Non-pigmented ciliary epithelial cell (primary cell): ENCODE data around the gene MB21D2.
"Not testable (repeated sequence)": the region's sequence is repeated elsewhere in the genome, so short reads cannot be mapped to it uniquely, and the experiment has no call there.

Experiments used
- DNase-seq: peaks from one replicate; pipeline ENCODE4 v3.0.0-alpha.2; 2010; ENCODE audit warnings: low read depth

MB21D2 gene

GRCh38 chr3:192802957-192803899 lies 114.4 kb downstream of the MB21D2 start:
- DNase-seq = no peak

DNA sequence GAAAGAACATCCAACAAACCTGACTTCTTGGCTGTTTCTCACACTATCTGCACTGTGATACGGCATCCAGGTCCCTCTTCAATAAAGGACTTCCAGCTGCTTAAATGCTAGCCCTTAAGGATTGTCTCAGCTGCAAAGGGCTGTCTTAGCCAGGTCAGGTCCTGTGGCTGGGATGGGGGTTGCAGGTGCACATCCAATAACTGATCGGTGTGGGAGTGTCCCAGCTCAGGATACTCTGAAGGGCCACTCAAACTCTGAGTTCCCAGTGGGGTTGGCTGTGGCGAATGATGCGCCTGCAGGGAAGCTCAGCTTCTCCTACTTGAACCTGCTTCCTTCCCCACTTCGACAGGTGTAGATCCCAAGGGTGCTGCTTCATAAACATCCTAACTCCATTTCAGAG lies 115.7 kb downstream of the MB21D2 start:
- DNase-seq = no peak

DNA sequence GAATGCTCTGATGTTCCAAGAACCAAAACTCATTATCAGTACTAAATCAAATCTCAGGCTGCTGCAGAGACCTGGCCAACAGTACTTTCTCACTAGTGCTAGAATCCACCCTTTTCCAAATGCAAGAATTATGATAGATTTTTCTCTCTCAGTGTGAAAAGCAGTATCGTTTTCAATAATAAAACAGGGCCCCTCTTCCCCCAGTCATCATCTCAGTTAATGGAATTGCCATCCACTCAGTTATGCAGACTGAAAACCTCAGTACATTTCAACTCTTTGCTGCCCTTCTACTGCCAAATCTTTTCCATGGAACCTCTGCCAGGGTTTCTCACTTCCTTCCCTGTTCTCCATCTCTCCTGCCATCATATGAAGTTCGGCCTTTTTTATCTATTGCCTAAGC lies 117.9 kb downstream of the MB21D2 start:
- no peak for DNase-seq

DNA sequence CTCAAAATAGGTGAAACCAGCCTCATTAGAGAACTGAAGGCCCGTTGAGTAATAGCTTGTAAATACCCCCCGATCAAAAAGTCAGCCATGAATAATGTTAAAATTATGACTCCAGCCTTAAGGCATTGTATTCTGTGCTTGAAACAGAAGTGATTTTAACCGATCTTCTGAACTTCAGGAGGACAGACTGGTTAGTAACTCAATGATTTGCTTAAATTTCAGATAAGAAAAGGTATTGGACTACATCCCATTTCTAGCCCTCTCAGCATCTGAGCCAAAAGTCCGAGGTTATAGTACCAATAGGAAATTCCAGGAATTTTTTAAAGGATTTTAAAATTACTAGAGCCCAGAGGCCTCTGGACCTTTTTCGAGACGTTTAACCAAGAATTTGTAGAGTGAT lies 122.6 kb downstream of the MB21D2 start:
- no peak for DNase-seq

DNA sequence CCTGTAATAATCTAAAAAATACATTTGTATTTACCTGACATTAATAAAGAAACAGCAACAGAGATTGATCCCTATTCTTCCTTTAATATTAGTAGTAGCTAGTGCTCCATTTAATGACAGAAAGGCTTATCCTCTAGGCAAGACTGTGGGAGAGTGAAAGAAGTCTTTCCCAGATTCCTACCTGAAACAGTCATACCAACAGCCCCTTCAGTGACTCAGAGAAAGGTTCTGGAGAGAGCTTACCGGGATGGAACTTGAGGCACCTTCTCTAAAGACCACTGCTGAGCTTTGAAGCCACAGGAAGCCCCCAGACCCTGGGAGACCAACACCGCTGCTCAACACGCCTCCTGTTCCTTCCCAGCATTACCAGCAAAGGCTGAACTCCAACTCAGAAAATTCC lies 123.4 kb downstream of the MB21D2 start:
- no peak for DNase-seq

GRCh38 chr3:192788816-192789515 lies 128.7 kb downstream of the MB21D2 start:
- DNase-seq = not testable (repeated sequence)

- DNase-seq = no peak
Measured at GRCh38 chr3:192778508-192778907, 139.1 kb downstream of the MB21D2 start.

GRCh38 chr3:192774341-192774740 lies 143.3 kb downstream of the MB21D2 start:
- not testable (repeated sequence) for DNase-seq

DNA sequence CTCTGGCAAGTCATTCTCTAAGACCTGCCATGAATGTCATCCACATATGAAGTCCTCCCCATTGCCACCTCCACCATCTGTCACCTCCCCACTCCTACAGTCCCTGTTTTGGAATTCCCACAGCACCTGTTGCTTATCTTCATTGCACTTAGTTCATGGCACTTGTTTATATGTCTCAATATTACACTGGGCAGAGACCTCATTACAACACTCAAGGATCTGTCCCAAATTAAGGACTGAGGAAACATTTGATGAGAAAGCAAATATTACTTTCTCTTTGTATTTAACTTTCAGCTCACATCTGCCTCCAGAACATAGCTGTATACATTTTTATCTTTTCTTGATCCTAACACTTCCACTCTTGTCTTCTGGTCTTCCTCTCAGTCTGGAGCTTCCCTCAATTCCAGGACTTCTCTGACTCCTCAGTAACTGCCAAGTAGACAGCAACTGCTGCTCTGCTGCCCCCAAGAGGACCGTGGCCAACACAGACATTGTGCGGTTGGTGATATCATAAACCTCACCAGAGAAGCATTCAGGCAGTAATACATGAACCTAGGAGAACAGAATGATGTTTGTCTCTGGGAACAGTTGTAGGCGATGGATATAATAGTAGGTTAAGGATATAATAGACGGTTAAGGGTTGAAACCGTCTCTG lies 145.3 kb downstream of the MB21D2 start:
- DNase-seq = no peak

DNA sequence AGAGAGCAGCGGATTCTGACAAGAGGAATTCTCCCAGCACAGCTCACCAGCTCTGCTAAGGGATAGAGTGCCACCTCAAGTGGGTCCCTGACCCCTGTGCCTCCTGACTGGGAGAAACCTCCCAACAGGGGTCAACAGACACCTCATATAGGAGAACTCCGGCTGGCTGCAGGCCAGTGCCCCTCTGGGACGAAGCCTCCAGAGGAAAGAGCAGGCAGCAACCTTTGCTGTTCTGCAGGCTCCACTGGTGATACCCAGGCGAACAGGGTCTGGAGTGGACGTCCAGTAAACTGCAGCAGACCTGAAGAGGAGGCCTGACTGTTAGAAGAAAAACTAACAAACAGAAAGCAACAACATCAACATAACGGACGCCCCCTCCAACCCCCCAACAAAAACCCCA lies 159.0 kb downstream of the MB21D2 start:
- no peak for DNase-seq

GRCh38 chr3:192751148-192751547 lies 166.5 kb downstream of the MB21D2 start:
- DNase-seq = no peak

GRCh38 chr3:192750201-192750600 lies 167.5 kb downstream of the MB21D2 start:
- DNase-seq = no peak

GRCh38 chr3:192747746-192748145 lies 169.9 kb downstream of the MB21D2 start:
- DNase-seq = no peak

GRCh38 chr3:192747145-192747544 lies 170.5 kb downstream of the MB21D2 start:
- DNase-seq = no peak
